Islet precursor cell (in vitro differentiated cells): ENCODE measurements around the gene TFDP2.
A peak's percentile ranks its signal among the peaks of the same experiment; 100 is the strongest.

Experiments
- DNase-seq: peaks from one replicate; pipeline ENCODE4 v3.0.0-alpha.2; 2018

TFDP2 gene

DNA sequence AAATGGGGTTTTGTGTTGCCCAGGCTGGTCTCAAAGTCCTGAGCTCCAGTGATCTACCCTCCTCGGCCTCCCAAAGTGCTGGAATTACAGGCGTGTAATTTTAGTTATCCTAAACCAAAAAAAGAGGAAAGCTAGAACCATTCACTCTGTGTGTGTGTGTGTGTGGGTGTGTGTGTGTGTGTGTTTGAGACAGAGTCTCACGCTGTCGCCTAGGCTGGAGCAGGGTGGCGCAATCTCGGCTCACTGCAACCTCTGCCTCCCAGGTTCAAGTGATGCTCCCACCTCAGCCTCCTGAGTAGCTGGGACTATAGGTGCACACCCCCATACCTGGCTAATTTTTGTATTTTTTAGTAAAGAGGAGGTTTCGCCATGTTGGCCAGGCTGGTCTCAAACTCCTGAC lies 84.0 kb downstream of the TFDP2 start:
- DNase-seq: no peak

DNA sequence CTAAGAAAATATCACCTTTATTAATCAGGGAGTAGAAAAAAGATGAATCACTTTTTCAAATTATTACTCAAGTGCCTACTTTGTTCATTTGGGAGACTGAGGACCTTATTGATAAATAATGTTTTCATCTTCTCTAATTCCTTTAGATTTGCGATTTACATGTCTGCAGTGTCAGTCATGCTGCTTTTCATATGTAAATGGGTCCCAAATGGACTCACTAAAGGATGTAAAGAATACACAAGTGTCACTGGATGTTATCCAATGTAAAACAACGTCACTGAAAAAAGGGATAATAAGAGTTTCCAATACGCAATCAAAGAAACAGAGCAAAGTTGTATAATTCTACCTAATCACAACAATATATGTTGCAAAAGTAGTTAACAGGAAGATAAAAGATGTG lies 84.9 kb downstream of the TFDP2 start:
- DNase-seq: no peak

DNA sequence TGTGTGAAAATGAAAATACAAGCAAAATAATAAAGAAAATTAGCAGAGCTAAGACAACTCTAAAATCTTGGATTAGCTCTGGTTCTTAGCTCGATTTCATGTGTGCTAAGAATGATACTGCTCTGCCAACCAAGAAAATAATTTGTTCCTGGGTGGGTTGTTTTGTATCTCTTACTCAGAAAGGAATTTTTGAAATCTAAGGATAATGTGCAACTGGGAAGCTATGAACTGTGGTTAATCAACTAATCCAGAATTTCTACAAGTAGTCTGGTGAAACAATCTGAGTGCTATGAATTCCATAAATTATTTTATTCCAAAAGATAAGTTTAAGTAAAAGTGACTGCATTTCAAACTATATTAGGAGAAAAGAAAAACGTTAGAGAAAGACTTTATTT lies 92.0 kb downstream of the TFDP2 start:
- no peak for DNase-seq

GRCh38 chr3:142056656-142057330 lies 92.6 kb downstream of the TFDP2 start:
- no peak for DNase-seq

DNA sequence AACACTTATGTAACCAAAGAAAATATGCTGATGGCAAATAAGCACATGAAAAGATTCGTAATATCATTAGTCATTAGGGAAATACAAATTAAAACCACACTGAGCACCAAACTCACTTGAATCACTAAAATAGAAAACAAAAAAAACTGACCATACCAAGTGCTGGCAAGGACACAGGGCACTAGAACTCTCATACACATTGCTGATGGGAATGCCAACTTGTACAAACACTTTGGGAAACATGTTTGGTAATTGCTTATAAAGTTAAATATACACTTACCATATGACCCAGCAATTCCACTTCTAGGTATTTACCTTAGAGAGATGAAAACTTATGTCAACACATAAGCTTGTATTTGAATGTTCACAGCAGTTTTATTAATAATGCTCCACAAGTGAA lies 95.5 kb downstream of the TFDP2 start:
- DNase-seq: no peak

GRCh38 chr3:142053244-142053643 lies 96.1 kb downstream of the TFDP2 start:
- no peak for DNase-seq

DNA sequence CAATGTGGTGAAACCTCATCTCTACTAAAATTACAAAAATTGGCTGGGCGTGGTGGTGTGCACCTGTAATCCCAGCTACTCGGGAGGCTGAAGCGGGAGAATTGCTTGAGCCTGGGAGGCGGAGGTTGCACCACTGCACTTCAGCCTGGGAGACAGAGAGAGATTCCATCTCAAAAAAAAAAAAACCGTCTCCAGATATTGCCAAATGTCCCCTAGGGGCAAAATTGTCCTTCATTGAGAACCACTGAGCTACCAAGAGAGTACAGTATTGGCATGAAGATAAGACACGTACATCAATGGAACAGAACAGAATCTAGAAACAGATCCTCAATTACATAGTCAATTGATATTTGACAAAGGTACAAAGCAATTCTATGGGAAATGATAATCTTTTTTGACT lies 98.0 kb downstream of the TFDP2 start:
- DNase-seq: no peak

- no peak for DNase-seq
Measured at GRCh38 chr3:142047021-142047369, 102.3 kb downstream of the TFDP2 start.

- DNase-seq: no peak
Measured at GRCh38 chr3:142046320-142047020, 102.9 kb downstream of the TFDP2 start.

DNA sequence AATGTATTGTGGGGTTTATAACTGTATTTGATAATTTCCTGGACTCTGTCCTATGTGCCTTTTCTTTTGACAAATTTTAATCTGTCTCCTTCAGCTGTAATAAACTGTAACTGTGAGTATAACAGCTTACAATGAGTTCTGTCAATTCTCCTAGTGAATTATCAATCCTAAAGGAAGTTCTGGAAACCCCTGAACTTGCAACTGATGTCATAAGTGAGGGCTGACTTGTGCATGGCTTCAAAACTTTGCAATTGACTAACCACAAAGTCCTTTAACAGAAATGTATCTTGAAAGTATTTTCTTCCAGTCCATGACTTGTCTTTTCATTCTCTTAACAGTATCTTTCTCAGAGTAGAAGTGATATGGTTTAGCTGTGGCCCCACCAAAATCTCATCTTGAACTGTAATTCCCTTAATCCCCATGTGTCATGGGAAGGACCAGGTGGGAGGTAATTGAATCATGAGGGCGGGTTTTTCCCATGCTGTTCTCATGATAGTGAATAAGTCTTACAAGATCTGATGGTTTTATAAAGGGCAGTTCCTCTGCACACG lies 108.3 kb downstream of the TFDP2 start:
- no peak for DNase-seq

GRCh38 chr3:142035308-142035922 lies 113.9 kb downstream of the TFDP2 start:
- DNase-seq: no peak

- no peak for DNase-seq
Measured at GRCh38 chr3:142033292-142033691, 116.1 kb downstream of the TFDP2 start.

DNA sequence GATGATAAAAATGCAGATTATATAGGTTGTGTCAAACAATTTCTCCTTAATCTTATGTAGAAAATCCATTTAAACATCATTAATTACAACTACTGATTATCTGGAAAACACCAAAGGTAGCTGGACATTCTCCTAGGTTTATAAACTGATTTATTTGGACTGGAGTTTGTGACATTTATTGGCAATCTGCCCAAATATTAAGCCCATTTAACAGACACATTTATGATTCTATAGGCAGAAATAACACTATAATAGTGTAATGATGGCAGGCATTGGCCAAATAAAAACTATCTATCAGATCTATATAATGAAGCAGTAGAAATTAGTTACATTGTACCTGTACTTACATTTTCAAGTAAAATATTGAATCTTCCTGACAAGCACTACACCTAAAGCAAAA lies 117.8 kb downstream of the TFDP2 start:
- no peak for DNase-seq

- DNase-seq: no peak
Measured at GRCh38 chr3:142029791-142030190, 119.6 kb downstream of the TFDP2 start.

DNA sequence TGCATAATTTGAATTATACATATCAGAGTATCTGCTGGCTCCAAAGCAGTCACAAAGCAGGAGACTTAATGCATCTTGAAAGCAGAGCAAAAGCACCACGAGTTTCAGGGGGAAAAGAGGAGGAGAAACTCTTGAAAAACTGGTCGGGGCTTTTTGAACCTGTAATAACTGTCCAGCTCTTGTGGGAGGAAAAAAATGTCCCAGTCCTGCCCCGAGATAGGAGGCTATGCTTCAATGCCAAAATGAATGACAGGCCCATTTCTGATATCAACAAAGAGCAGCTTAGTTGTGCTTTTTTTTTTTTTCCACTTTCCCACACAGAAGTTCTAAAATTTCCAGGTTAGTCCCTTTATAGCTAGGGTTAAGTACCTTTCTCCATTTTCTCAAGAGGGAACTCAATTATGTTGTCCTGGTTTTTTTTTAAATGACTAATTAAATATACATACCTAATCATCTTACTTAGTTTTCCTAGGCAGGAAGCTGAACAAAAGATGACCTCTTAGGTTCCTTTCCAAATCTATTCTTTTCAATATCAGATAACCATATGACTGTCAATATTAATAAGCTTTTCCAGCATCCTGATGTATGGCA lies 120.2 kb downstream of the TFDP2 start:
- no peak for DNase-seq

DNA sequence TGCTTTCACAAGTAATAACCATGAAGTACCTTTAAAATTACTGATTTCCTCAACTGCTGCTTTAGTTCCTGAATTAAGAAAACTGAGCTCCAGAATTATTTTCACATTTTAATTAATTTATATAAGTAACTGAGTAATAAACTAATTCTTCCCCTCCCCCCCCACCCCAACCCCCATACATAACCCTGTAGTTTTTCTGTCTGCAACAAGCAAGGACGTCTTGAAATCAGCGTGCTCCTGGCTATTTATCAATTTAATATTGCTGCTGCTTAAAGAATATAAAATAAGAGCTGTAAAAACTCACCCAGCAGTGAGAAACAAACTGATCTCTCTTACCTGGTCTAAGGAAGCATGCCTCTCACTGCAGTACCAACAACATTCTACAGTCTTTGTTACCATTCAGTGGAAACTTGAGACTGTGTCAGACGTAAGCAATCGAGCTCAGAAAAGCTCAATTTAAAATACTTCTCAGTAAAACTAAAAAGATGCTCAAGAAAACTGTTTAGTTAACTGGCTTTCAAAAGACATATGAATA lies 121.0 kb downstream of the TFDP2 start:
- peak; percentile 55 for DNase-seq

DNA sequence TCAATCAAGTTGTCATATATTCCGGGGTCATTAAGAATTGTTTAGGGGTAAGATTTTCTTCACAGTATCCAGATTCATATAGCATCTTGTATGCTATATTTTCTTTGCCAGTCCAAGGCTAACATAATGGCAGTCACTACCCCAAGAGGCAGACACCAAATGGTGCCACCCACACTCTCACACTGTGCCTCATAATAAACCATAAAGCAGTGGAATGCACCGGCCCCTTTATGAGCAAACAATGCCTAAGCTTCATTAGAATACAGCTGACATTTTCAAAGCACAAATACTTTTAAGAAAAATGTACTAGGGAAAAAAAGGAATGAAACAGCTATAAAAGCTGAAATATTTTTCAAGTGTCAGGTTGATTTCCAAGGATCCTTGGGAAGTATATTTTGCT lies 121.6 kb downstream of the TFDP2 start:
- no peak for DNase-seq

DNA sequence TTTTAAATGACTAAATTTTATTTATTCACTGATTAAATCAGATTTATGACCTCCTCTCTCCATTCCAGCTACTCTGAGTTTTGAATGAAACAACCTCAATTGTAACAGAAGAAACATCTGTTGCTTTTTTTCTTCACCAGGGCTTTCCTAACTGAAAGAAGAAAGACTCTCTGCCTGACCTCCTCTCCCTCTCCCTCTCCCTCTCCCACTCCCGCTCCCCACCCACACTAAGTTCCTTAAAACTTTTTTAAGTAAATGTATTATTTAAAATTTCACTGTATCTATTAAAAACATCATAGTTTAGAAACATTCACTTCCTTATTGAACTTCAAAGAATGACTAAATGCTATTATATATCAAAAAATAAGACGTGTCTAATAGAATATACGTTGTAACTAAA lies 122.0 kb downstream of the TFDP2 start:
- no peak for DNase-seq

GRCh38 chr3:142026333-142026732 lies 123.0 kb downstream of the TFDP2 start:
- no peak for DNase-seq

DNA sequence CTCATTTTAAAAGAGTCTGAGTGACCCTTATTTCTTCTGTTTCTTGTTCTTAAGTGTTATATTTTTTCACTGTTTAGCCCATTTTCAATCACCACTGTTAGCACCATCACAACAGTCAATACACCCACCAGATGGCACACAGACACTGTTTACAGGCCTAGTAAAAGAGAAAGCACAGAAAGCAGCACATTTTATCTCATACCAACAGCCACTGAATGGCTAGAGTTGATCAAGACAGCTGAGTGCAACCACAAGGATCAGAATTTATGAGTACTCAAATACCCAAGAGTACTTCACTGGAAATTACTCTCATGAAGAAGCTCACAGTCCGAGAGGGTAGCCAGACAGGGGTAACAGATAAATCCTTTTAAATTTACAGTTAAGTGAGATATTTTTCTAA lies 127.0 kb downstream of the TFDP2 start:
- no peak for DNase-seq

DNA sequence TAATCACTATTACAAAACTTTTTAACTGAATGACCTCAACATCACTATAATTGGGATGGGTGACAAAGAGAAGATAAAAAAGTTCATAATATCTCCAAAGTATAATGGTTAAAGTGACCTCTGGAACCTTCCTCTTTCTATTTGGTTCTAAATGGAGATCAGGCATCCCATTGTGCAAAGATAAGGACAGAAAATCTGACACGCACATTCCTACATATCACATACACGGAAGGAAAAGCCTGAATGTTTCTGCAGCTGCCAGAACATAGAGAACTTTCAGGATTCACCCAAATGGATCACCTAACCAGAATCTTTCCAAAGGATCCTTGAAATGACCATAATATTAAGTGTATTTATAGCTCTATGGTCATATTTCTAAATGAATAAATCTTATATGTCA lies 128.2 kb downstream of the TFDP2 start:
- no peak for DNase-seq

- DNase-seq: no peak
Measured at GRCh38 chr3:142019794-142020320, 129.5 kb downstream of the TFDP2 start.

DNA sequence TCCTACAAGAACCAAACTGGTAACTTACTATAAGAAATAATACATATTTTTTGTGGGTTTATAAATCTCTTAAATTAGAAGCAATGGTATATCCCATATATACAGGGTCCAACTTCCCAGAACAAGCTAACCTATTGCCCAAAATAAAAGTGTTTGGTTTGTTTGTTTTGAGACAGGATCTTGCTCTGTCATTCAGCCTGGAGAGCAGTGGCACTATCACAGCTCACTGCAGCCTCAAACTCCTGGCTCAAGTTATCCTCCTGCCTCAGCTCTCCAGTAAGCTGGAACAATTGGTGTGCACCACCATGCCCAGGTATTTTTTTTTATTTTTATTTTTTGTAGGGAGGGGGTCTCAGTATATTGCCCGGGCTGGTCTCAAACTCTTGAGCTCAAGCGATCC lies 135.4 kb downstream of the TFDP2 start:
- no peak for DNase-seq
